Thoracic aorta (tissue), 2 donors: Measurements from ENCODE around the gene MRO. TPM values are rescaled to one million over a fixed set of nuclear protein-coding genes. Genes with fewer than 3 reads are reported as not detected.

Experiments used
- ATAC-seq: fragments of 150-250 bp; one replicate; pipeline ENCODE4 v1.8.0; 2017; ENCODE audit warnings: low read depth; ENCODE audit not compliant: insufficient number of reproducible peaks, low FRiP score
- DNase-seq: peaks from one replicate; pipeline ENCODE4 v3.0.0-alpha.2; 2020; ENCODE audit warnings: low spot score
- H3K27ac ChIP-seq, 2 donors: fragments of 200-600 bp; sonication (generic); 1 replicate in 1 of 2; 2 replicates in 1 of 2; pipeline ENCODE4 v1.5.1; 2016; ENCODE audit warnings: mild to moderate bottlenecking in 2 of 2, moderate library complexity in 2 of 2
- H3K27me3 ChIP-seq: fragments of 200-600 bp; sonication (generic); replicated peaks from 2 replicates; pipeline ENCODE4 v1.6.0; 2016; ENCODE audit warnings: mild to moderate bottlenecking; ENCODE audit not compliant: insufficient read depth
- H3K36me3 ChIP-seq: fragments of 200-600 bp; sonication (generic); one replicate; pipeline ENCODE4 v1.5.1; 2016
- H3K4me1 ChIP-seq, 2 donors: fragments of 200-600 bp; sonication (generic); 1 replicate in 1 of 2; 2 replicates in 1 of 2; pipeline versions ENCODE4 v1.5.1 to v1.6.0; 2016; ENCODE audit warnings: low read depth in 2 of 2, mild to moderate bottlenecking in 1 of 2; ENCODE audit not compliant: control insufficient read depth in 1 of 2
- H3K4me3 ChIP-seq: fragments of 200-600 bp; sonication (generic); 2 replicates; pipeline ENCODE4 v1.5.1; 2016; ENCODE audit warnings: mild to moderate bottlenecking
- H3K9me3 ChIP-seq: fragments of 200-600 bp; sonication (generic); 2 replicates; pipeline ENCODE4 v1.5.1; 2016
- total RNA-seq, 2 donors: library from RNA; depleted of rRNA; stranded (reverse); fragments of >200 nt; gene quantifications; one replicate each; pipeline versions ENCODE4 v1.1.0 to v1.2.3, GENCODE V29; 2016
- TF ChIP-seq, protein P1 (sequence below): fragments of 200-600 bp; sonication (generic); IDR thresholded peaks from one replicate; pipeline ENCODE4 v1.5.1; 2019; ENCODE audit warnings: antibody characterized with exemption

The MRO gene
- total RNA-seq, 2 donors from 2014 or later: 1.1 to 6.3 TPM

GRCh38 chr18:50847192-50847591 lies 27.4 kb upstream of the MRO start:
- Histone ChIP-seq H3K27ac (no peak overlapping the region), H3K27me3 (no peaks in the 10 kb centered on the region), H3K9me3 (no peaks in the 10 kb centered on the region), H3K36me3 (no peaks in the 10 kb centered on the region), H3K4me1 (no peaks in the 10 kb centered on the region), H3K4me3 (no peak overlapping the region)
- TF ChIP-seq, protein P1, sequence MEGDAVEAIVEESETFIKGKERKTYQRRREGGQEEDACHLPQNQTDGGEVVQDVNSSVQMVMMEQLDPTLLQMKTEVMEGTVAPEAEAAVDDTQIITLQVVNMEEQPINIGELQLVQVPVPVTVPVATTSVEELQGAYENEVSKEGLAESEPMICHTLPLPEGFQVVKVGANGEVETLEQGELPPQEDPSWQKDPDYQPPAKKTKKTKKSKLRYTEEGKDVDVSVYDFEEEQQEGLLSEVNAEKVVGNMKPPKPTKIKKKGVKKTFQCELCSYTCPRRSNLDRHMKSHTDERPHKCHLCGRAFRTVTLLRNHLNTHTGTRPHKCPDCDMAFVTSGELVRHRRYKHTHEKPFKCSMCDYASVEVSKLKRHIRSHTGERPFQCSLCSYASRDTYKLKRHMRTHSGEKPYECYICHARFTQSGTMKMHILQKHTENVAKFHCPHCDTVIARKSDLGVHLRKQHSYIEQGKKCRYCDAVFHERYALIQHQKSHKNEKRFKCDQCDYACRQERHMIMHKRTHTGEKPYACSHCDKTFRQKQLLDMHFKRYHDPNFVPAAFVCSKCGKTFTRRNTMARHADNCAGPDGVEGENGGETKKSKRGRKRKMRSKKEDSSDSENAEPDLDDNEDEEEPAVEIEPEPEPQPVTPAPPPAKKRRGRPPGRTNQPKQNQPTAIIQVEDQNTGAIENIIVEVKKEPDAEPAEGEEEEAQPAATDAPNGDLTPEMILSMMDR: no peak
- DNase-seq (no peak), ATAC-seq (no peak)

DNA sequence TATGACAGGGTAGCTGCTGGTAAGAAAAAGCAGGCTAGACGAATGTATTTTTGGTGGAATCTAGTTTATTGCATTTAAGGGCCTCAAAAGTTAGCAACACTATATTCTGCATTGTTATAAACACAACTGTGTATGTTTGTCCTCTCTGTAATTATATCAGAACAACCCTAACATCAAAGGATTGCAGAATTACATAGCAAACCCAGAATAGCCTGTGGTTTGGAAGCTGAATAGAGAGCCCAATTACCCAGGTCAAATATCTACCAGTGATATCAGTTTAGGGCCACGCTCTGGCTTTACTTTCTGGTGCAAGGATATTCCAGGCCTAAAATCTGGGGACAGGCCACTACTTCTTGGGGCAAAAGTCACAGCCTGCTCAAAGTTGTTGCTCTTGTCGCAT lies 25.1 kb upstream of the MRO start:
- no peaks in the 10 kb centered on the region for H3K27me3 ChIP-seq
- ATAC-seq: no peak
- TF ChIP-seq, protein P1: no peak

DNA sequence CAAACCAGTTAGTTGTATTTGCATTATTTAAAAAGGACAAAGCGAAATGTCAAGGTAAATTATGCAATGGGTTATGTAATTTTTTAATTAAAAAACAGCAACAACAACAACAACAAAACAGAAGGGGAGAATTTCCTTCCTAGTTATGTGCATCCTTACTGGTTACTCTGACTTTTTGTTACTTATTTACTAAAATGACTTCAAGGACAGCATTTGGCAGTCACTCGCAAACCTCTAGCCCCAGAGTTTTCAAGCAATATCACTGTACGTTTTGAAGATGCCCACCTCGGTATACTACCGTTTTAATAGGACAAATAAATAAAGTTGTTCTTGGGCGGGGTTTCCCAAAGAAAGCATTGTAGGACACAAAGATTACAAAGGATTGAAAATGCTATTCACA lies 24.7 kb upstream of the MRO start:
- Histone ChIP-seq H3K4me3 (no peak overlapping the region), H3K4me1 (no peaks in the 10 kb centered on the region), H3K9me3 (no peaks in the 10 kb centered on the region), H3K36me3 (no peaks in the 10 kb centered on the region), H3K27me3 (no peaks in the 10 kb centered on the region), H3K27ac (no peak overlapping the region)
- no peak for ATAC-seq
- TF ChIP-seq, protein P1: no peak
- no peak for DNase-seq

More for the DNA sequence above, 25.1 kb upstream of the MRO start:
- Histone ChIP-seq H3K9me3 (no peaks in the 10 kb centered on the region), H3K36me3 (no peaks in the 10 kb centered on the region), H3K27ac (no peak overlapping the region), H3K4me1 (no peaks in the 10 kb centered on the region), H3K4me3 (no peak overlapping the region)
- DNase-seq: no peak

DNA sequence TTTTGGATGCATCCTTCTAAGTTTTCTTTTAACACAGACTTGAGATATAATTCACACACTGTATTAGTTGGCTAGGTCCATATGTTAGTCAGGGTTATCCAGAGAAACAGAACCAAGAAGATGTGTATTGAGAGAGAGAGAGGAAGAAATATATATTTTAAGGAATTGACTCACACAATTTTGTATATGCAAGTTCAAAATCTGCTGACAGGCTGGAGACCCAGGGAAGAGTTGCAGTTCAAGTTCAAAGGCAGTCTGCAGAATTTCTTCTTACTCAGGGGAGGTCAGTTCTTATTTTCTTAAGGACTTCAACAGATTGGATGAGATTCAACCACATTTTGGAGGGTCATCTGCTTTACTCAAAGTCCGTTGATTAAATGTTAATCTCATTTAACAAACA lies 23.0 kb upstream of the MRO start:
- Histone ChIP-seq H3K36me3 (no peaks in the 10 kb centered on the region), H3K27ac (no peak overlapping the region), H3K27me3 (no peaks in the 10 kb centered on the region), H3K9me3 (no peaks in the 10 kb centered on the region), H3K4me1 (no peaks in the 10 kb centered on the region), H3K4me3 (no peak overlapping the region)
- no peak for ATAC-seq
- TF ChIP-seq, protein P1: no peak
- no peak for DNase-seq

DNA sequence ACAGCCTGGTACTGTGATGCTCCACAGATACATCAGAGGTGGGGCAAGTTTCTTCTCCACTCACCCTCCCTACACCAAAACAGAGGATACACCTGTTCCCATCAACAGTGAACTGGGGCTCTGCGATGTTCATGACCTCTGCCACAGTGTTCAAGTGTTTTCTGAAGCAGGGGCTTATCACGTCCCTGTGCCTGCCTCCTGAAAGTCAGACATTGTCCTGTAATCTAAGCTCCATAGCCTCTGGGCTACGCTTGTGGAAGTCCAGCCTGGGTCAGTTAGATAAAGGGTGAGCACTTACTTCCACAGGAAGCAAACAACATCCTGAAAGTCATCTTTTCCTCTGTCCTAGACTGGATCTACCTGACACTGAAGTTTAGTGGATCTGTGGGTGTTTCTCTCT lies 20.2 kb upstream of the MRO start:
- Histone ChIP-seq H3K9me3 (no peaks in the 10 kb centered on the region), H3K27me3 (no peaks in the 10 kb centered on the region), H3K36me3 (no peaks in the 10 kb centered on the region), H3K4me1 (no peaks in the 10 kb centered on the region), H3K27ac (no peak overlapping the region), H3K4me3 (no peak overlapping the region)
- ATAC-seq (no peak), DNase-seq (no peak)
- TF ChIP-seq, protein P1: no peak
